GM13976 (cell line): Measurements from ENCODE around the gene ASTN1.

Experiments used
- DNase-seq: peaks from one replicate; pipeline ENCODE4 v3.0.0; 2012; ENCODE audit warnings: low spot score
- in situ Hi-C: fragments of 300-500 bp; cut with MboI; formaldehyde crosslinking; loops from one replicate; pipeline ENCODE4 v1.12.0; 2022; ENCODE audit warnings: low sequenced_read_pairs, mixed read lengths, inconsistent platforms; ENCODE audit not compliant: unreplicated experiment
- TF ChIP-seq, protein P1 (sequence below): IDR thresholded peaks from 2 replicates; pipeline ENCODE4 v1.5.1; 2012; ENCODE audit warnings: borderline replicate concordance, mild to moderate bottlenecking; ENCODE audit not compliant: insufficient read depth; ENCODE audit errors: extremely low read depth, missing control alignments, control extremely low read depth

Gene ASTN1

DNA sequence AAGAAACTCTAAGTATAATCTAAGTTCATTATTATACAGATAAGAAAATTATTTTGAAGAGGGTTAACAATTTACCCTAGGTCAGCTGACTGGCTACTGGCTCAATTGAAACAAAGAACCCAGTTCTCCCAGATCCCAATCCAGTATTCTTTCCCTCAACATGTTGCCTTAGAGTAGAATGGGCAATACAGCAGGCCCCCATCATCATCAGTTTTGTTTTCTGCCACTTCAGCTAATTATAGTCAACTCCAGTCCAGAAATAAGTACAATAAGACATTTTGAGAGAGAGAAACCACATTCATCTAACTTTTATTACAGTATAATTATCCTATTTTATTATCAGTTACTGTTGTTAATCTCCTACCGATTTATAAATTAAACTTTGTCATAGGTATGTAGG, 241.2 kb downstream of the ASTN1 start:
- TF ChIP-seq, protein P1, sequence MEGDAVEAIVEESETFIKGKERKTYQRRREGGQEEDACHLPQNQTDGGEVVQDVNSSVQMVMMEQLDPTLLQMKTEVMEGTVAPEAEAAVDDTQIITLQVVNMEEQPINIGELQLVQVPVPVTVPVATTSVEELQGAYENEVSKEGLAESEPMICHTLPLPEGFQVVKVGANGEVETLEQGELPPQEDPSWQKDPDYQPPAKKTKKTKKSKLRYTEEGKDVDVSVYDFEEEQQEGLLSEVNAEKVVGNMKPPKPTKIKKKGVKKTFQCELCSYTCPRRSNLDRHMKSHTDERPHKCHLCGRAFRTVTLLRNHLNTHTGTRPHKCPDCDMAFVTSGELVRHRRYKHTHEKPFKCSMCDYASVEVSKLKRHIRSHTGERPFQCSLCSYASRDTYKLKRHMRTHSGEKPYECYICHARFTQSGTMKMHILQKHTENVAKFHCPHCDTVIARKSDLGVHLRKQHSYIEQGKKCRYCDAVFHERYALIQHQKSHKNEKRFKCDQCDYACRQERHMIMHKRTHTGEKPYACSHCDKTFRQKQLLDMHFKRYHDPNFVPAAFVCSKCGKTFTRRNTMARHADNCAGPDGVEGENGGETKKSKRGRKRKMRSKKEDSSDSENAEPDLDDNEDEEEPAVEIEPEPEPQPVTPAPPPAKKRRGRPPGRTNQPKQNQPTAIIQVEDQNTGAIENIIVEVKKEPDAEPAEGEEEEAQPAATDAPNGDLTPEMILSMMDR: no peak
- in situ Hi-C loops: loop anchor here (25.0 kb wide), 1 partner anchor 1014 kb away; no protein-coding TSS in a partner anchor

GRCh38 chr1:176919386-176920378, 244.8 kb downstream of the ASTN1 start:
- TF ChIP-seq, protein P1: no peak
- no peak for DNase-seq
- in situ Hi-C loops: loop anchor here (25.0 kb wide), 1 partner anchor 1018 kb away; no protein-coding TSS in a partner anchor

More for the DNA sequence above, 241.2 kb downstream of the ASTN1 start:
- no peak for DNase-seq

DNA sequence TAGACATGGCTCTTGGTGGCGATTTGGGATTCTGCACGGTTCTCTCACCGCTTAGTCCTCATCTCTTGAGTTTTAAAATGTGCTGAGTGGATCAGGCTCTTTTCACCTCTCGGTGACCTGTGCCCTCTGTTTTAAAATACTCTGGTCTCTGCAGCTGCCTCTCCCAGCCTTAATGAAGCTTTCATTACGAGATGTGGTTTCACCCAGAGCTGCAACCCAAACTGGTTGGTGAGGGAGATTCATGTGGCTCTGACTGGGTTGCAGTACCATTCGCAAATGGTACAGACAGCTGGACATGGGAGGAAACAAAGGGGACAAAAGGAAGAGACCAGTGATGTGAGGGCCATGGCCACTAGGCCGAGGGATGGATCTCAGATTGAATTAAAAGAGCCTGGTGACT, 258.9 kb downstream of the ASTN1 start:
- TF ChIP-seq, protein P1: no peak
- in situ Hi-C loops: loop anchor here (25.0 kb wide), 1 partner anchor 1032 kb away; no protein-coding TSS in a partner anchor
- DNase-seq: no peak

DNA sequence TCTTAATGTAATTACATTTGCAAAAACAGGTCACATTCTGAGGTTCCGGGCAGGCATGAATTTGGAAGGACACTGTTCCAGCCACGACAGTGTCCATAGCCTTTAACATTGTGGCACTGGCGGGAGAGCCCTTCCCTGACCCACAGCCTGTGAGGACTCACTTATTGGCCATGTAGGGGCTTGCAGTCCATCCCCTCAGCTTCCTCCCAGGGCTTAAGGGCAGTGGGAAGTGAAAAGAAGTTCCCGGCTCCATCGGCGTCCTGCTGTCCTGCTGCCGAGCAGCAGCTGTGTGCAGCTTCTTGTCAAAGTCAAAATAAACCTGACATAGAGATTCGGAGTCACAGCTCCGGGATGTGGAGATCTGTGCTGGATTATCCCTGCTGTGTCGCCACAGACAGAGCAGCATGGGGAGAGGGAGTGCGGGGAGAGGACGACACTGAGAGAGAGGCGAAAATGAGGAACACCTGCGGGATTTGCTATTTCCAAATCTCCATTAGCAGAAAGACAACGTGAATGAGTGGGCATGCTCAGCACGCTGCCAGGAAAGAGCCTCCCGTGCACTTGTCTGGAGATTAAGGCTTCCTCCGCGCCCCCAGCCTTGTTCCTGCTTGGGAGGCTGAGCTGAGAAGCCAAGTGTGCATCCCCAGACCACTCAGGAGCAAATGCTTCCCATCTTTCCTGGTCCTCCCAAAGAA, 260.3 kb downstream of the ASTN1 start:
- TF ChIP-seq, protein P1: no peak
- DNase-seq: no peak
- in situ Hi-C loops: loop anchor here (25.0 kb wide), 1 partner anchor 1033 kb away; no protein-coding TSS in a partner anchor

DNA sequence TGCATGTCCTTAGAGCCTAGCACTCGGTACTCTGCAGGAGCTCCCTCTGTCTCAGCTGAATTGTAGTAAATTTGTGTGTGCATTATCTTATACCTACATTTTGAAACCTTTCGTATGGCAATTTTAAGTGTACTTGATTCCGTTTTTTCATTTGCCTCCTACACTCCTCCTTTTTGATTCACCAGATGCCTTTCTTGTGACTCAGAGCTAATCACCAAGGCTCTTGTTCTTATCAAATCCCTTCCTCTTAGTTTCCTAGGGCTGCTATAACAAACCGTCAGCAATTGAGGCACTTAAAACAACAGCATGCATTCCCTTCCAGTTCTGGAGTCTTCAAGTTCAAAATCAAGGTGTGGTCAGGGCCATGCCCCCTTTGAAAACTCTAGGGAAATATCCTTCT, 261.0 kb downstream of the ASTN1 start:
- TF ChIP-seq, protein P1: no peak
- DNase-seq: no peak
- in situ Hi-C loops: loop anchor here (25.0 kb wide), 1 partner anchor 1034 kb away; no protein-coding TSS in a partner anchor

DNA sequence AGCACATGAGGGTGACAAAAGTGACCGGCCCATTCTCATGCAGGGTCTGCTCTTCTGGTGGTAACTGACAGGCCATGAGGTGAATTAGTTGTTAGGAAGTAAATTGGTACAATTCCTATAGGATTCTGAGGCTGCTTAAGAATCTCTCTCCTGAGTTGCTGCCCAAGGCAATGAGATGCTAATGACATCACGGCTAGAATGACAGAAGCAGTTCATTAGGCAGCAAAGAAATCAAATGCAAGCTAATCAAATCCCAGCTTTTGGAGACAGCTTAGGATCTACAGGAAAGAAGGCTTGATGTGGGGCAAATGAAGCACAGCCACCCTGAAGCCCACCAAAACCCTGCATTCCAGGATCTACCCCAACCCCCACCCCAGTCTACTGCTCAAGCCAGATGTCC, 265.2 kb downstream of the ASTN1 start:
- DNase-seq: no peak
- TF ChIP-seq, protein P1: no peak
- in situ Hi-C loops: loop anchor here (25.0 kb wide), 1 partner anchor 888 kb away; no protein-coding TSS in a partner anchor
